Thymus (tissue), 11 donors: Measurements from ENCODE around the gene GPR32. TPM values are rescaled to one million over a fixed set of nuclear protein-coding genes. Genes with fewer than 3 reads are reported as not detected.
A peak's percentile ranks its signal among the peaks of the same experiment; 100 is the strongest.

Source experiments
- DNase-seq, 9 donors: peaks; one replicate each; pipeline ENCODE4 v3.0.0-alpha.2; 2013; ENCODE audit warnings: low spot score in 9 of 9, low read depth in 6 of 9, missing footprints in 1 of 9
- H3K27ac ChIP-seq, 2 donors: one replicate each; pipeline ENCODE4 v1.5.1; 2013; ENCODE audit warnings: control low read depth in 1 of 2, low read depth in 1 of 2, low read length in 1 of 2, mild to moderate bottlenecking in 1 of 2, moderate library complexity in 1 of 2
- H3K27me3 ChIP-seq, 2 donors: one replicate each; pipeline ENCODE4 v1.5.1; 2013; ENCODE audit warnings: low read length in 1 of 2; ENCODE audit not compliant: control insufficient read depth in 2 of 2, insufficient read depth in 1 of 2
- H3K36me3 ChIP-seq, 2 donors: one replicate each; pipeline ENCODE4 v1.5.1; 2013; ENCODE audit warnings: low read length in 1 of 2, mild to moderate bottlenecking in 1 of 2, moderate library complexity in 1 of 2; ENCODE audit not compliant: control insufficient read depth in 2 of 2, insufficient read depth in 2 of 2
- H3K4me1 ChIP-seq, 2 donors: one replicate each; pipeline ENCODE4 v1.5.1; 2013; ENCODE audit warnings: low read length in 2 of 2; ENCODE audit not compliant: control insufficient read depth in 2 of 2, insufficient read depth in 2 of 2
- H3K4me3 ChIP-seq, 2 donors: one replicate each; pipeline ENCODE4 v1.5.1; 2013; ENCODE audit warnings: low read length in 2 of 2, control low read depth in 1 of 2, mild to moderate bottlenecking in 1 of 2
- H3K9me3 ChIP-seq, 2 donors: one replicate each; pipeline ENCODE4 v1.5.1; 2013; ENCODE audit warnings: low read length in 1 of 2, mild to moderate bottlenecking in 1 of 2; ENCODE audit not compliant: control insufficient read depth in 2 of 2, insufficient read depth in 1 of 2
- WGBS: extraction: QIAGEN DNeasy Blood & Tissue Kit; methylation state at CpG from one replicate; pipeline ENCODE4 v1.1.7; 2013; 5-methylcytosine and 5-hydroxymethylcytosine counted together
- polyA plus RNA-seq: library from polyadenylated mRNA; stranded (reverse); fragments of 200-250 nt; gene quantifications from one replicate; pipeline ENCODE4 v1.2.3, GENCODE V29; 2013
- total RNA-seq: library from RNA; stranded (reverse); fragments of 120-200 nt; gene quantifications from one replicate; pipeline ENCODE4 v1.2.4, GENCODE V29; 2013
- donor health status: healthy.

Gene GPR32
- total and polyA plus RNA-seq, 2 donors, result 0.07 TPM; not detected in 1

DNA sequence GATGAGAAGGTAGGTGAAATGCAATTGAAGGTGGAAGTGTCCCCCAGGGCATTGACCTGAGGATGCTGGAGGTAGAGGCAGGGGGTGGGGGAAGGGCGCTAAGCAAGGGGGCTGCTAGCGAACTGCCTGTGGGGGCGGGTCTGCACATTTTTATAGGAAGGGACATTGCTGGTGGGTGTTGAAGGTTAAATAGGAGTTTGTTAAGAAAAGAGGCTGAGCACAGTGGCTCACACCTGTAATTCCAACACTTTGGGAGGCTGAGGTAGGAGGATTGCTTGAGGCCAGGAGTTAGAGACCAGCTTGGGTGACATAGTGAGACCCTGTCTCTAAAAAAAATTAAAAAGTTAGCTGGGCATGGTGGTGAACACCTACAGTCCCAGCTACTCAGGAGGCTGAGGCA, 14.4 kb downstream of the GPR32 start:
- Histone ChIP-seq H3K4me3 (no peak overlapping the region), H3K27ac (no peak overlapping the region)
- WGBS, result 99% methylated on average over 3 of the region's 3 CpGs

GRCh38 chr19:50785329-50785728, 15.1 kb downstream of the GPR32 start:
- H3K4me1 ChIP-seq, result no peaks in the 10 kb centered on the region
- no peak overlapping the region for H3K4me3 ChIP-seq
- H3K9me3 ChIP-seq, result peaks cover 0 to 5% of the 10 kb centered on the region in 2 donors
- H3K27ac ChIP-seq, result no peak overlapping the region
- H3K27me3 ChIP-seq, result peaks cover 0 to 19% of the 10 kb centered on the region in 2 donors
- 91% methylated on average over 12 of the region's 12 CpGs for WGBS
- H3K36me3 ChIP-seq, result no peaks in the 10 kb centered on the region
- DNase-seq, result no peak

More for the DNA sequence above, 14.4 kb downstream of the GPR32 start:
- H3K36me3 ChIP-seq, result no peaks in the 10 kb centered on the region
- peaks cover 0 to 5% of the 10 kb centered on the region in 2 donors for H3K9me3 ChIP-seq
- no peaks in the 10 kb centered on the region for H3K4me1 ChIP-seq
- DNase-seq, result no peak
- peaks cover 2 to 25% of the 10 kb centered on the region in 2 donors for H3K27me3 ChIP-seq

DNA sequence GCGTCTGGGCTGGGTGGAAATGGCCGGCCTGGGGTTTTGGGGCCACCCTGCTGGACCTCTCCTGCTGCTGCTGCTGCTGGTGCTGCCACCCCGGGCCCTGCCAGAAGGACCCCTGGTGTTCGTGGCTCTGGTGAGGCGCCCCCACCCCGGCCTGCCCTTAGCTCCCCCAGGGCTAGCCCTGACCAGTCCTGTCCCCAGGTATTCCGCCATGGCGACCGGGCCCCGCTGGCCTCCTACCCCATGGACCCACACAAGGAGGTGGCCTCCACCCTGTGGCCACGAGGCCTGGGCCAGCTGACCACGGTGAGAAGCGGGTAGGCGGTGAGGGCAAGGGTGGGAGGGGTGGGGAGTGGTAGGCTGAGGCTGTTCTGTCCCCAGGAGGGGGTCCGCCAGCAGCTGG, 20.1 kb downstream of the GPR32 start, which contains the start of gene ACP4:
TSS of gene ACP4 (plus strand) at position 20 of the 400 bp plus-strand sequence. CDS start at position 20, 0 bp downstream.
- no peak within 1 kb of the TSS for H3K27ac ChIP-seq
- H3K9me3 ChIP-seq, result no peaks in the 10 kb centered on the region
- peaks cover 0 to 10% of the 10 kb centered on the region in 2 donors for H3K4me1 ChIP-seq
- peaks cover 0 to 7% of the 10 kb centered on the region in 2 donors for H3K27me3 ChIP-seq
- H3K36me3 ChIP-seq, result peaks cover 0 to 1% of the 10 kb centered on the region in 2 donors
- DNase-seq, result no peak
- no peak within 1 kb of the TSS for H3K4me3 ChIP-seq
- 97% methylated on average over 15 of the region's 15 CpGs for WGBS

- Histone ChIP-seq H3K36me3 (peaks cover under 1 to 6% of the 10 kb centered on the region in 2 donors), H3K27ac (no peak overlapping the region), H3K4me1 (peaks cover 0 to 10% of the 10 kb centered on the region in 2 donors), H3K4me3 (no peak overlapping the region), H3K9me3 (no peaks in the 10 kb centered on the region), H3K27me3 (peaks cover 0 to 7% of the 10 kb centered on the region in 2 donors)
- DNase-seq, result no peak
- WGBS, result 99% methylated on average over 6 of the region's 6 CpGs
These were observed 20.7 kb downstream of the GPR32 start for GRCh38 chr19:50790922-50791467.

GRCh38 chr19:50791594-50792271, 21.5 kb downstream of the GPR32 start:
- peaks cover 0 to 10% of the 10 kb centered on the region in 2 donors for H3K4me1 ChIP-seq
- H3K9me3 ChIP-seq, result no peaks in the 10 kb centered on the region
- H3K27me3 ChIP-seq, result peaks cover 0 to 7% of the 10 kb centered on the region in 2 donors
- H3K4me3 ChIP-seq, result no peak overlapping the region
- H3K36me3 ChIP-seq, result peaks cover 6 to 9% of the 10 kb centered on the region in 2 donors
- no peak for DNase-seq
- H3K27ac ChIP-seq, result no peak overlapping the region
- 92% methylated on average over 47 of the region's 47 CpGs for WGBS

DNA sequence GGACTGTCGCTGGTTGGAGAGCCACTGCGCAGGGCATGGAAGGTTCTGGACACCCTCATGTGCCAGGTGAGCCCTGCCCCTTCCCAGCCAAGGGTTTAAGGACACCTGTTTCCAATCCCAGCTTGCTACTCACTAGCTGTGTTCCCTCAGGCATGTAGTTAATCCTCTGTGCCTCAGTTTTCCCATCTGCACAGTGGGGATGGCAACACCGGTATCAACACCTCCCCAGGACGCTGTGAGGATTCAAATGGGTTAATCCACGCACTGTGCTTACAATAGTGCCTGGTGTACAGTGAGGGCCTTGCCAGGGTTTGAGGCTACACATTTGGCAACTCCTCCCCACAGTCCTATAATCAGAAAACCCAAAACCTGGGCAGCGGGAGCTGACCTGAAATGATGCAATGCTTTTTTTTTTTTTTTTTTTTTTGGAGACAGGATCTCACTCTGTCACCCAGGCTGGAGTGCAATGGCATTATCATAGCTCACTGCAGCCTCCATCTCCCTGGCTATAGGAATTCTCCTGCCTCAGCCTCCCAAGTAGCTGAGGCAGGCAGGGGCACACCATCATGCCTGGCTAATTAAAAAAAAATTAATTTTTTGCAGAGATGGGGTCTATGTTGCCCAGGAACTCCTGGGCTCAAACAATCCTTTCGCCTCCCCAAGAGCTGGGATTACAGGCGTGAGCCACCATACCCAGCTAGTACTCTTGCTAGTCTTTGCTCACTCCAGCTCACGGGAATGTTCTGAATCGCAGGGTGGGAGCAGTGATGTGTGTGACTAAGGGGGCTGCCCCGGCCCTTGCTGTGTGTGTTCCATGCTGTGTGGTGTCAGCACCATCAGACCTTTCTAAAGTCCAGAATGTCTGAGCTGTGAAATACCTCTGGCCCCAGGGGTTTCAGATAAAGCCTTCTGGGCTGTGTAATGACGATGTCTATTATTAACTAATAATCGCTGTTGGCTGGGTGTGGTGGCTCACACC, 22.3 kb downstream of the GPR32 start:
- Histone ChIP-seq H3K36me3 (peaks cover 15 to 17% of the 10 kb centered on the region in 2 donors), H3K9me3 (no peaks in the 10 kb centered on the region), H3K4me3 (no peak overlapping the region), H3K4me1 (peaks cover 0 to 10% of the 10 kb centered on the region in 2 donors), H3K27ac (no peak overlapping the region), H3K27me3 (peaks cover 0 to 7% of the 10 kb centered on the region in 2 donors)
- DNase-seq, result no peak
- 94% methylated on average over 13 of the region's 13 CpGs for WGBS

DNA sequence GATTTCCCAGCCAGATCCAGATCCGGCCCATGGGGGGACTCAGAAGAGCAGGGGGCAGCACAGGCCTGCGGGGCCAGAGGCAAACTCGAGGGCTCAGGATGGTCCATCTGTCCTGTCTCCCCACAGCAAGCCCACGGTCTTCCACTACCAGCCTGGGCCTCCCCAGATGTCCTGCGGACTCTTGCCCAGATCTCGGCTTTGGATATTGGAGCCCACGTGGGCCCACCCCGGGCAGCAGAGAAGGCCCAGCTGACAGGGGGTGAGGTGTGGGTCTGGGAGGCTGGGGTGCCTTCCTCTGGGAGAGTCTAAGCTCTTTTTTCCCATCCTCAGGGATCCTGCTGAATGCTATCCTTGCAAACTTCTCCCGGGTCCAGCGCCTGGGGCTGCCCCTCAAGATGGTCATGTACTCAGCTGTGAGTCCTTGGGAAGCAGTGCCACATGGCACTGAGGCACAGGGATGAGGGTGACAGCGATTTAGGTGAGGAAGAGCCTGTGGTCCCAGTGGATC, 23.3 kb downstream of the GPR32 start:
- peaks cover 0 to 7% of the 10 kb centered on the region in 2 donors for H3K27me3 ChIP-seq
- no peak overlapping the region for H3K27ac ChIP-seq
- 83% methylated on average over 11 of the region's 11 CpGs for WGBS
- H3K9me3 ChIP-seq, result no peaks in the 10 kb centered on the region
- H3K4me3 ChIP-seq, result no peak overlapping the region
- no peak for DNase-seq
- peaks cover 24 to 28% of the 10 kb centered on the region in 2 donors for H3K36me3 ChIP-seq
- H3K4me1 ChIP-seq, result peaks cover 0 to 10% of the 10 kb centered on the region in 2 donors

DNA sequence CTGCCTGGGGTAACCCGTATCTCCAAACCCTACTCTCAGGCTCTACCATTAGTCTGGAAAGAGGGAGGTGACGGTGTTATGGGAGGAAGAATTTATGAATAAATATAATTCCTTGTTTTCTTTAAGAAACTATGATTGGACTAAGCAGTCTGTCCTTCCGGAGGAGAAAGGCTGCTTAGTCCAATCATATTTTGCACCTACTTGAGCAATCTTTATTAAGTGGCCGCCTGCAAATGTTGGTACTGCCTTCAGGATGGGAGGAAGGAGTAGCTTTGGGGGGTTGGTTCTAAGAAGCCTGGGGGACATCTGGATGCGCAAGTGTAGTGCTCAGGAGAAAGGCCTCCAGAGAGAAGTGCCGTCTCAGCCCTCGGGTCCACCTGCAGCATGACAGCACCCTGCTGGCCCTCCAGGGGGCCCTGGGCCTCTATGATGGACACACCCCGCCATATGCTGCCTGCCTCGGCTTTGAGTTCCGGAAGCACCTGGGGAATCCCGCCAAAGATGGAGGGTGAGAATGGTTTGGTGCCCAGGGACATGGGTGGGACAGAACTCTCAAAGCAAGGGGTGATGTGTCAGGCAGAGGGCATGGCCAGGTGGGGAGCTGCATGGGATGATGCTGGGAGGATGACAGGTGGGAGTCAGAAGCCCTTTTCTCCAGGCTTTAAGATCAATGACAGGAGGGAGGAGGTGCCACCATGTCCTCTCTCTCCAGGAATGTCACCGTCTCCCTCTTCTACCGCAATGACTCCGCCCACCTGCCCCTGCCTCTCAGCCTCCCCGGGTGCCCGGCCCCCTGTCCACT, 24.0 kb downstream of the GPR32 start:
- H3K9me3 ChIP-seq, result no peaks in the 10 kb centered on the region
- peaks cover 31 to 34% of the 10 kb centered on the region in 2 donors for H3K36me3 ChIP-seq
- WGBS, result 46% methylated on average over 16 of the region's 16 CpGs
- H3K4me1 ChIP-seq, result peaks cover 0 to 10% of the 10 kb centered on the region in 2 donors
- DNase-seq, result peak in 1 of 9 donors; percentile 39
- H3K27ac ChIP-seq, result no peak overlapping the region
- H3K27me3 ChIP-seq, result peaks cover 0 to 7% of the 10 kb centered on the region in 2 donors
- H3K4me3 ChIP-seq, result no peak overlapping the region
